ENCODE data around the gene GUSB.

GRCh38 chr7:65966146-65966545 is 15.9 kb downstream of the GUSB start:
- no peak for TF ChIP-seq CTCF (IDR thresholded peaks at IDR 0.05)
- TF ChIP-seq POLR2A (IDR thresholded peaks at IDR 0.05) = no peak
- TF ChIP-seq POLR2AphosphoS5 (IDR thresholded peaks at IDR 0.05) = no peak
